H1 (cell line): Measurements from ENCODE around the gene DIAPH2. TPM values are rescaled to one million over a fixed set of nuclear protein-coding genes. Genes with fewer than 3 reads are reported as not detected.

ENCODE experiments used
- CTCF ChIA-PET: fragments of 300-600 bp; sonication (Branson Sonifier 250); formaldehyde crosslinking; loops from one replicate; lab custom pipeline; 2021; ENCODE audit not compliant: partially characterized antibody; lab: Charles Lee
- POLR2A ChIA-PET: fragments of 300-600 bp; sonication (Branson Sonifier 250); formaldehyde crosslinking; loops from one replicate; lab custom pipeline; 2021; ENCODE audit warnings: inconsistent platforms; ENCODE audit not compliant: partially characterized antibody; lab: Charles Lee
- DNase-seq, 2 experiments: peaks; one replicate each; pipeline versions ENCODE4 v3.0.0 to v3.0.0-alpha.2; 2010 to 2022; ENCODE audit warnings: low spot score in 2 of 2, low read depth in 1 of 2, mixed read lengths in 1 of 2
- FAIRE-seq: peaks from 2 replicates; lab custom pipeline; 2011; peaks lifted over from hg19 to GRCh38; lab: Jason Lieb, UNC
- H2AFZ ChIP-seq: 2 replicates; pipeline ENCODE4 v1.8.1; 2012; ENCODE audit warnings: low read length, inconsistent platforms
- H2AK5ac ChIP-seq: 2 replicates; pipeline ENCODE4 v1.6.1; 2013; ENCODE audit warnings: low read depth, low read length
- H2BK120ac ChIP-seq: replicated peaks from 2 replicates; pipeline ENCODE3; 2013; ENCODE audit warnings: low read depth, low read length, inconsistent platforms
- H2BK12ac ChIP-seq: 2 replicates; pipeline ENCODE4 v1.6.1; 2013; ENCODE audit warnings: low read depth, low read length
- H2BK15ac ChIP-seq: 2 replicates; pipeline ENCODE4 v1.6.1; 2013; ENCODE audit warnings: low read length
- H2BK20ac ChIP-seq: 2 replicates; pipeline ENCODE4 v1.6.1; 2013; ENCODE audit warnings: low read length
- H2BK5ac ChIP-seq: 2 replicates; pipeline ENCODE4 v1.6.1; 2013; ENCODE audit warnings: low read depth, low read length
- H3K14ac ChIP-seq: 2 replicates; pipeline ENCODE4 v1.6.1; 2013; ENCODE audit warnings: inconsistent platforms; ENCODE audit not compliant: insufficient read length
- H3K18ac ChIP-seq: 2 replicates; pipeline ENCODE4 v1.6.1; 2013; ENCODE audit warnings: low read length; ENCODE audit errors: extremely low read depth
- H3K23ac ChIP-seq: 2 replicates; pipeline ENCODE4 v1.6.1; 2013; ENCODE audit warnings: inconsistent platforms; ENCODE audit not compliant: insufficient read length
- H3K23me2 ChIP-seq: 2 replicates; pipeline ENCODE4 v1.6.1; 2013; ENCODE audit warnings: low read depth, low read length
- H3K27ac ChIP-seq: 2 replicates; pipeline ENCODE4 v1.6.1; 2011; ENCODE audit warnings: low read depth, low read length, inconsistent platforms
- H3K27me3 ChIP-seq, 4 experiments: replicated peaks in 1 of 4; 1 replicate in 1 of 4; 2 replicates in 3 of 4; pipeline versions ENCODE4 v1.6.1 to v1.8.1; 2011 to 2013; ENCODE audit warnings: low read length in 3 of 4, mild to moderate bottlenecking in 3 of 4, inconsistent platforms in 2 of 4, mixed read lengths in 2 of 4, moderate library complexity in 1 of 4; ENCODE audit not compliant: control insufficient read depth in 3 of 4, insufficient read depth in 3 of 4; ENCODE audit errors: extremely low read depth in 1 of 4
- H3K36me3 ChIP-seq, 4 experiments: 2 replicates each; pipeline versions ENCODE4 v1.6.1 to v1.8.1; 2011 to 2013; ENCODE audit warnings: mild to moderate bottlenecking in 4 of 4, low read length in 3 of 4, moderate library complexity in 2 of 4, control low read depth in 1 of 4, inconsistent platforms in 1 of 4; ENCODE audit not compliant: insufficient read depth in 4 of 4, control insufficient read depth in 2 of 4
- H3K4ac ChIP-seq: replicated peaks from 2 replicates; pipeline ENCODE3; 2013; ENCODE audit warnings: low read length, low read depth, mixed read lengths, inconsistent platforms; ENCODE audit not compliant: insufficient read length
- H3K4me1 ChIP-seq, 4 experiments: replicated peaks in 1 of 4; 1 replicate in 1 of 4; 2 replicates in 3 of 4; pipeline versions ENCODE4 v1.6.1 to v1.8.1; 2011 to 2013; ENCODE audit warnings: low read length in 3 of 4, inconsistent platforms in 2 of 4, mixed read lengths in 1 of 4; ENCODE audit not compliant: insufficient read depth in 4 of 4, control insufficient read depth in 3 of 4
- H3K4me2 ChIP-seq, 2 experiments: 2 replicates each; pipeline versions ENCODE4 v1.6.1 to v1.8.1; 2011 to 2013; ENCODE audit warnings: low read depth in 2 of 2, low read length in 2 of 2, control low read depth in 1 of 2, inconsistent platforms in 1 of 2, mild to moderate bottlenecking in 1 of 2; ENCODE audit not compliant: insufficient read depth in 1 of 2
- H3K4me3 ChIP-seq, 4 experiments: fragments of 200-600, 300-600 bp in 1 of 4; sonication (generic), shearing (Covaris generic), sonication (Bioruptor Twin) in 1 of 4; 2 replicates each; pipeline versions ENCODE4 v1.5.1 to v1.8.1; 2011 to 2016; ENCODE audit warnings: low read length in 4 of 4, low read depth in 3 of 4, control low read depth in 2 of 4, inconsistent platforms in 2 of 4, mild to moderate bottlenecking in 2 of 4, mixed read lengths in 1 of 4, moderate library complexity in 1 of 4; ENCODE audit not compliant: insufficient read depth in 2 of 4; ENCODE audit errors: extremely low read depth in 1 of 4
- H3K56ac ChIP-seq: replicated peaks from 2 replicates; pipeline ENCODE3; 2013; ENCODE audit warnings: low read depth, mild to moderate bottlenecking, mixed read lengths, low read length, inconsistent platforms; ENCODE audit not compliant: insufficient read length
- H3K79me1 ChIP-seq: 2 replicates; pipeline ENCODE4 v1.6.1; 2013; ENCODE audit warnings: low read depth, low read length, control low read depth
- H3K79me2 ChIP-seq, 2 experiments: 2 replicates each; pipeline versions ENCODE4 v1.6.1 to v1.8.1; 2012 to 2013; ENCODE audit warnings: low read length in 2 of 2, mild to moderate bottlenecking in 2 of 2, inconsistent platforms in 1 of 2; ENCODE audit not compliant: insufficient read depth in 2 of 2, control insufficient read depth in 1 of 2
- H3K9ac ChIP-seq, 4 experiments: replicated peaks in 1 of 4; 1 replicate in 1 of 4; 2 replicates in 3 of 4; pipeline versions ENCODE4 v1.6.1 to v1.8.1; 2011 to 2013; ENCODE audit warnings: low read depth in 3 of 4, low read length in 3 of 4, control low read depth in 2 of 4, mild to moderate bottlenecking in 2 of 4, moderate library complexity in 2 of 4, inconsistent platforms in 1 of 4; ENCODE audit errors: extremely low read depth in 1 of 4
- H3K9me3 ChIP-seq, 2 experiments: 2 replicates each; pipeline versions ENCODE4 v1.6.1 to v1.8.1; 2012 to 2013; ENCODE audit warnings: mild to moderate bottlenecking in 2 of 2, moderate library complexity in 2 of 2, control low read depth in 1 of 2, inconsistent platforms in 1 of 2, low read depth in 1 of 2, low read length in 1 of 2, mixed read lengths in 1 of 2; ENCODE audit not compliant: insufficient read depth in 2 of 2
- H4K20me1 ChIP-seq, 2 experiments: replicated peaks in 1 of 2; 2 replicates each; pipeline versions ENCODE3 to v1.8.1; 2011 to 2013; ENCODE audit warnings: inconsistent platforms in 2 of 2, low read length in 2 of 2, mild to moderate bottlenecking in 1 of 2; ENCODE audit not compliant: insufficient read depth in 2 of 2, control insufficient read depth in 1 of 2
- H4K5ac ChIP-seq: 2 replicates; pipeline ENCODE4 v1.6.1; 2013; ENCODE audit warnings: low read length, low read depth, mixed read lengths, inconsistent platforms; ENCODE audit not compliant: insufficient read length
- H4K8ac ChIP-seq: 2 replicates; pipeline ENCODE4 v1.8.0; 2013; ENCODE audit warnings: mild to moderate bottlenecking, moderate library complexity, low read length, inconsistent platforms; ENCODE audit not compliant: insufficient read depth; ENCODE audit errors: extremely low read depth
- H4K91ac ChIP-seq: replicated peaks from 2 replicates; pipeline ENCODE3; 2013; ENCODE audit warnings: low read length, mixed read lengths, inconsistent platforms; ENCODE audit not compliant: insufficient read length
- CBX5 ChIP-seq: fragments of 300-800, 300-1000 bp; sonication (generic); IDR thresholded peaks from 2 replicates; pipeline ENCODE4 v1.7.1; 2016; ENCODE audit warnings: antibody characterized with exemption, low read length, low read depth
- CREB1 ChIP-seq: IDR thresholded peaks from 2 replicates; pipeline ENCODE4 v1.6.1; 2012; ENCODE audit warnings: inconsistent platforms
- FOSL1 ChIP-seq: IDR thresholded peaks from 2 replicates; pipeline ENCODE4 v1.6.1; 2011; ENCODE audit warnings: mild to moderate bottlenecking, low read depth, low read length, moderate library complexity; ENCODE audit not compliant: insufficient read depth
- KDM5A ChIP-seq: fragments of 200-600 bp; IDR thresholded peaks from 2 replicates; pipeline ENCODE4 v1.7.1; 2012; ENCODE audit warnings: mild to moderate bottlenecking, low read length, inconsistent platforms, mixed read lengths
- NRF1 ChIP-seq: IDR thresholded peaks from 2 replicates; pipeline ENCODE4 v1.6.1; 2011; ENCODE audit warnings: mild to moderate bottlenecking, low read depth, low read length, improper control_type of control experiment
- POLR2AphosphoS5 ChIP-seq: IDR thresholded peaks from 2 replicates; pipeline ENCODE4 v1.6.1; 2011; ENCODE audit warnings: low read depth, low read length
- SIRT6 ChIP-seq: IDR thresholded peaks from one replicate; pipeline ENCODE4 v1.7.1; 2012; ENCODE audit warnings: low read length, inconsistent platforms
- SRF ChIP-seq: IDR thresholded peaks from 2 replicates; pipeline ENCODE4 v1.6.1; 2011; ENCODE audit warnings: mild to moderate bottlenecking, low read depth, low read length, moderate library complexity
- TAF7 ChIP-seq: optimal IDR thresholded peaks from 2 replicates; pipeline ENCODE3; 2011; ENCODE audit warnings: low read depth, mild to moderate bottlenecking, inconsistent platforms, low read length, moderate library complexity, borderline replicate concordance
- WGBS, 2 experiments: shearing (Covaris generic) in 1 of 2; methylation state at CpG; one replicate each; pipeline versions ENCODE4 v1.1.6 to v1.1.7; 2013 to 2015; ENCODE audit warnings: low lambda C conversion rate in 2 of 2, mixed read lengths in 2 of 2, inconsistent platforms in 1 of 2, low coverage in 1 of 2, missing lambda C conversion rate in 1 of 2; ENCODE audit not compliant: insufficient replicate concordance in 2 of 2, insufficient coverage in 1 of 2, insufficient read length in 1 of 2; ENCODE audit errors: extremely low coverage in 1 of 2, missing lambda C conversion rate in 1 of 2; 5-methylcytosine and 5-hydroxymethylcytosine counted together
- polyA plus RNA-seq, 7 experiments: library from polyadenylated mRNA; depleted of rRNA in 3 of 7; stranded (reverse) in 5 of 7; unstranded in 2 of 7; fragments of >200 nt in 5 of 7; fragments of 200-250 nt in 2 of 7; gene quantifications; 1 replicate in 5 of 7; 2 replicates in 1 of 7; 4 replicates in 1 of 7; pipeline versions ENCODE4 v1.2.1 to v1.2.3, GENCODE V29; 2011 to 2013; ENCODE audit warnings: missing spikeins in 2 of 7, mixed read lengths in 2 of 7
- total RNA-seq: library from RNA; stranded (reverse); fragmentation: NEBNext Ultra II Directional; extraction: Animal tissue kit (Norgen Biotek cat#: 25700); gene quantifications from 2 replicates; pipeline ENCODE4 v1.2.1, GENCODE V29; 2021
- TF ChIP-seq, protein P1 (sequence below): IDR thresholded peaks from 2 replicates; pipeline ENCODE4 v1.6.1; 2012; ENCODE audit warnings: low read length, inconsistent platforms

DIAPH2 gene
- total and polyA plus RNA-seq, 2 of the 8 experiments (the other 6 are each of a cell fraction or from before 2014, with no cell fraction given), result 4.4 to 24.3 TPM

DNA sequence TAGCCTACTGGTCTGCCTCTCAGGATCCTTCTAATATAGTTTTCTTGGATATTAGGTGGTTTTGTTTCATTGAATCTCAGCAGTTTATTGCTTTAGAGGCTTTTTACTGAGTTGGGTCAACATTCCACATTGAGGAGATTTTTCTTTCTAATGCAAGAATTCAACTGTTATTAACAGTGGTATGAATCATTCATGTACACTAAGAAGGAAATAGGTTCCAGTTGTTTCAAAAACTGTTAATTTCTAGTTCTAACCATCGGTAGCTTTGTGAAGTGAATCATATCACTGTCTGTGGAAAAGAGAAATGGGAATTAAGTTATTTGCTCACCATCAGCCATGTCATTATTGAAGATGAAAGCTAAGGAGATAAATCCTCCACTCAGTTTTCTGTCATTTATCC lies 530.5 kb downstream of the DIAPH2 start:
- POLR2A ChIA-PET, result no interaction called here
- Histone ChIP-seq H4K20me1 (no peaks in the 10 kb centered on the region), H3K23me2 (no peaks in the 10 kb centered on the region), H2BK5ac (no peak overlapping the region), H2AK5ac (no peak overlapping the region), H4K91ac (no peak overlapping the region), H3K79me2 (no peaks in the 10 kb centered on the region), H2BK120ac (no peak overlapping the region), H3K4ac (no peak overlapping the region), H2BK12ac (no peak overlapping the region), H3K36me3 (no peaks in the 10 kb centered on the region), H3K9me3 (no peaks in the 10 kb centered on the region), H3K79me1 (no peaks in the 10 kb centered on the region), H3K27ac (no peak overlapping the region), H3K18ac (no peak overlapping the region), H2AFZ (no peak overlapping the region), H4K5ac (no peak overlapping the region), H3K27me3 (no peaks in the 10 kb centered on the region), H3K4me3 (no peak overlapping the region), H3K4me1 (no peaks in the 10 kb centered on the region), H3K9ac (no peak overlapping the region), H3K56ac (no peak overlapping the region), H2BK15ac (no peak overlapping the region), H2BK20ac (no peak overlapping the region), H4K8ac (no peak overlapping the region), H3K4me2 (no peak overlapping the region), H3K14ac (no peak overlapping the region), H3K23ac (no peak overlapping the region)
- no peak for DNase-seq
- FAIRE-seq, result no peak
- CTCF ChIA-PET, result no interaction called here
- TF ChIP-seq FOSL1 (no peak), SRF (no peak), SIRT6 (no peak), NRF1 (no peak), CBX5 (no peak), TAF7 (no peak), CREB1 (no peak), POLR2AphosphoS5 (no peak), KDM5A (no peak)
- TF ChIP-seq, protein P1, sequence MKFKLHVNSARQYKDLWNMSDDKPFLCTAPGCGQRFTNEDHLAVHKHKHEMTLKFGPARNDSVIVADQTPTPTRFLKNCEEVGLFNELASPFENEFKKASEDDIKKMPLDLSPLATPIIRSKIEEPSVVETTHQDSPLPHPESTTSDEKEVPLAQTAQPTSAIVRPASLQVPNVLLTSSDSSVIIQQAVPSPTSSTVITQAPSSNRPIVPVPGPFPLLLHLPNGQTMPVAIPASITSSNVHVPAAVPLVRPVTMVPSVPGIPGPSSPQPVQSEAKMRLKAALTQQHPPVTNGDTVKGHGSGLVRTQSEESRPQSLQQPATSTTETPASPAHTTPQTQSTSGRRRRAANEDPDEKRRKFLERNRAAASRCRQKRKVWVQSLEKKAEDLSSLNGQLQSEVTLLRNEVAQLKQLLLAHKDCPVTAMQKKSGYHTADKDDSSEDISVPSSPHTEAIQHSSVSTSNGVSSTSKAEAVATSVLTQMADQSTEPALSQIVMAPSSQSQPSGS, result no peak
- WGBS, 2 experiments, result 100% methylated on average over 1 of the region's 1 CpG; no CpG with 5 or more reads in 1 of the 2 experiments
